Right lobe of liver (tissue), 6 donors: ENCODE results near the gene FAM174C. TPM values are rescaled to one million over a fixed set of nuclear protein-coding genes. Genes with fewer than 3 reads are reported as not detected.

Source experiments
- ATAC-seq, 4 donors: fragments of 200-7000 bp; cut with Tn5 transposase; one replicate each; pipeline ENCODE4 v1.9.1; 2020; ENCODE audit warnings: mild to moderate bottlenecking in 4 of 4, moderate library complexity in 4 of 4
- DNase-seq, 3 donors: peaks; one replicate each; pipeline ENCODE4 v3.0.0-alpha.2; 2020
- H3K27ac ChIP-seq, 3 donors: fragments of 200-600 bp; one replicate each; pipeline ENCODE4 v1.8.0; 2022
- H3K27me3 ChIP-seq, 2 donors: fragments of 200-600 bp; one replicate each; pipeline ENCODE4 v1.8.0; 2022
- H3K36me3 ChIP-seq, 4 donors: fragments of 200-600 bp; sonication (generic) in 1 of 4; one replicate each; pipeline versions ENCODE4 v1.5.1 to v1.8.0; 2017 to 2022; ENCODE audit warnings: control low read depth in 1 of 4
- H3K4me1 ChIP-seq, 4 donors: fragments of 200-600 bp; sonication (generic) in 1 of 4; one replicate each; pipeline versions ENCODE4 v1.5.1 to v1.8.0; 2017 to 2022; ENCODE audit warnings: control low read depth in 1 of 4
- H3K4me3 ChIP-seq, 3 donors: fragments of 200-600 bp; one replicate each; pipeline ENCODE4 v1.8.0; 2022
- H3K9me3 ChIP-seq, 4 donors: fragments of 200-600 bp; sonication (generic) in 1 of 4; one replicate each; pipeline versions ENCODE4 v1.5.1 to v1.8.0; 2017 to 2022; ENCODE audit warnings: control low read depth in 1 of 4
- POLR2A ChIP-seq: fragments of 450-650 bp; IDR thresholded peaks from one replicate; pipeline ENCODE4 v1.6.1; 2017; ENCODE audit warnings: antibody characterized with exemption, mild to moderate bottlenecking
- WGBS: methylation state at CpG from one replicate; pipeline ENCODE4 v1.1.6; 2018; ENCODE audit warnings: low coverage, low lambda C conversion rate; ENCODE audit not compliant: insufficient coverage; ENCODE audit errors: missing lambda C conversion rate; 5-methylcytosine and 5-hydroxymethylcytosine counted together
- intact Hi-C, 2 donors: fragments of 100-400 bp; cut with DNase I; formaldehyde crosslinking; loops; one replicate each; pipeline versions ENCODE4 v1.11.2 to v1.14.1; 2022
- total RNA-seq, 6 experiments: library from RNA; depleted of rRNA in 2 of 6; stranded (reverse); fragments of >200 nt in 2 of 6; fragmentation: NEBNext Ultra II Directional in 3 of 6; extraction: Animal tissue kit (Norgen Biotek cat#: 25700) in 3 of 6; gene quantifications; one replicate each; pipeline versions ENCODE4 v1.1.0 to v1.2.4, GENCODE V29; 2016 to 2023
- TF ChIP-seq, protein P1 (sequence below), 4 donors: fragments of 200-600 bp in 3 of 4; fragments of 450-650 bp in 1 of 4; IDR thresholded peaks; one replicate each; pipeline versions ENCODE4 v1.5.1 to v1.8.0; 2016 to 2022; ENCODE audit warnings: antibody characterized with exemption in 4 of 4, mild to moderate bottlenecking in 2 of 4
- donor health status: DM: no; HTN: yes; CAD: no.
- donor health status: DM: no; HTN: no; CAD: no.
- donor health status: DM: no; HTN: no; CAD: no.
- donor health status: DM: no; HTN: yes; CAD: no.
- donor health status: DM: no; HTN: yes; CAD: no.

The FAM174C gene
- total RNA-seq, 6 experiments from 2014 or later, result 34.0 to 103 (median 43.8) TPM

DNA sequence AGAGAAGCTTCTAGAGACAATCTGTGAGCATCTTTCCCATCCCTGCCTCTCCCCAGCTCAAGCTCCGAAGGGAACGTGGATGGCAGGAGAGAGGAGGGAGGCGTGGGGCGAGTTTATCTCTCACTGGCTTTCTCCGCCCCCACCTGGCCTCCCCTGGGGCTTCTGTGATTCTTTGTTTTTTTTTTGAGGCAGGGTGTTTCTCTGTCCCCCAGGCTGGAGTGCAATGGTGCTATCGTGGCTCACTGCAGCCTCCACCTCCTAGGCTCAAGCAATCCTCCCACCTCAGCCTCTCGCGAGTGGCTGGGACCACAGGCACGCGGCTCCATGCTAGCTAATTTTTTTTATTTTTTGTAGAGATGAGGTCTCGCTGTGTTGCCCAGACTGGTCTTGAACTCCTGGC is 33.4 kb downstream of the FAM174C start:
- DNase-seq (no peak), ATAC-seq (no peak)
- intact Hi-C loops, result no loop called here
- no peaks in the 10 kb centered on the region for H3K9me3 ChIP-seq
- WGBS, result 65% methylated on average over 2 of the region's 11 CpGs
- no peaks in the 10 kb centered on the region for H3K27me3 ChIP-seq
- H3K4me1 ChIP-seq, result peaks cover 0 to 12% (median 5%) of the 10 kb centered on the region in 4 donors
- H3K4me3 ChIP-seq, result no peak overlapping the region
- no peak overlapping the region for H3K27ac ChIP-seq
- H3K36me3 ChIP-seq, result no peaks in the 10 kb centered on the region
- TF ChIP-seq, protein P1, sequence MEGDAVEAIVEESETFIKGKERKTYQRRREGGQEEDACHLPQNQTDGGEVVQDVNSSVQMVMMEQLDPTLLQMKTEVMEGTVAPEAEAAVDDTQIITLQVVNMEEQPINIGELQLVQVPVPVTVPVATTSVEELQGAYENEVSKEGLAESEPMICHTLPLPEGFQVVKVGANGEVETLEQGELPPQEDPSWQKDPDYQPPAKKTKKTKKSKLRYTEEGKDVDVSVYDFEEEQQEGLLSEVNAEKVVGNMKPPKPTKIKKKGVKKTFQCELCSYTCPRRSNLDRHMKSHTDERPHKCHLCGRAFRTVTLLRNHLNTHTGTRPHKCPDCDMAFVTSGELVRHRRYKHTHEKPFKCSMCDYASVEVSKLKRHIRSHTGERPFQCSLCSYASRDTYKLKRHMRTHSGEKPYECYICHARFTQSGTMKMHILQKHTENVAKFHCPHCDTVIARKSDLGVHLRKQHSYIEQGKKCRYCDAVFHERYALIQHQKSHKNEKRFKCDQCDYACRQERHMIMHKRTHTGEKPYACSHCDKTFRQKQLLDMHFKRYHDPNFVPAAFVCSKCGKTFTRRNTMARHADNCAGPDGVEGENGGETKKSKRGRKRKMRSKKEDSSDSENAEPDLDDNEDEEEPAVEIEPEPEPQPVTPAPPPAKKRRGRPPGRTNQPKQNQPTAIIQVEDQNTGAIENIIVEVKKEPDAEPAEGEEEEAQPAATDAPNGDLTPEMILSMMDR (IDR thresholded peaks at IDR 0.05), result no peak
- no peak for TF ChIP-seq POLR2A

- no peaks in the 10 kb centered on the region for H3K27me3 ChIP-seq
- H3K36me3 ChIP-seq, result no peaks in the 10 kb centered on the region
- no peak overlapping the region for H3K4me3 ChIP-seq
- H3K27ac ChIP-seq, result no peak overlapping the region
- TF ChIP-seq POLR2A, result no peak
- TF ChIP-seq, protein P1 (IDR thresholded peaks at IDR 0.05), result no peak
- H3K9me3 ChIP-seq, result no peaks in the 10 kb centered on the region
- intact Hi-C loops, result no loop called here
- 76% methylated on average over 13 of the region's 28 CpGs for WGBS
- DNase-seq (peak in 1 of 3 donors; percentile 13), ATAC-seq (no peak)
- H3K4me1 ChIP-seq, result no peaks in the 10 kb centered on the region
Observed at GRCh38 chr19:1309977-1310852, 34.9 kb downstream of the FAM174C start.

DNA sequence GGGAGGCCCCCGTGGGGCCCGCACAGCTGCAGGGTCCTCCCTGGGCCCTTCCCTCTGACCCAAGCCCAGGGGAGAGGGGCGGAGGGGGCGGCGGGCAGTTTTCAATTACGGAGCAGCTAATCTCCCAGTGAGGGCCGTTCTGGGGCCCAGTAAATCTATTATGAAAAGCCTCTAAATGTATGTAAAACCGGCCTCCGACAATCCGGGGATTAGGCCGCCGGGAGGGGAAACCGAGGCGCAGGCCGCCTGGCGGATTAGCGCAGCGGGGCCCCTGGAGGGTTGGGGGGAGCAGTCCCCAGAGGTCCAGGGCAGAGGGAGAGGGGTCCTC is 35.5 kb downstream of the FAM174C start:
- no peak overlapping the region for H3K27ac ChIP-seq
- H3K4me1 ChIP-seq, result peaks cover 0 to 4% (median 0%) of the 10 kb centered on the region in 4 donors
- no peak overlapping the region for H3K4me3 ChIP-seq
- DNase-seq (no peak), ATAC-seq (no peak)
- H3K27me3 ChIP-seq, result no peaks in the 10 kb centered on the region
- H3K9me3 ChIP-seq, result no peaks in the 10 kb centered on the region
- intact Hi-C loops, result no loop called here
- H3K36me3 ChIP-seq, result no peaks in the 10 kb centered on the region
- WGBS, result 96% methylated on average over 8 of the region's 18 CpGs
- TF ChIP-seq, protein P1 (IDR thresholded peaks at IDR 0.05), result no peak
- no peak for TF ChIP-seq POLR2A

DNA sequence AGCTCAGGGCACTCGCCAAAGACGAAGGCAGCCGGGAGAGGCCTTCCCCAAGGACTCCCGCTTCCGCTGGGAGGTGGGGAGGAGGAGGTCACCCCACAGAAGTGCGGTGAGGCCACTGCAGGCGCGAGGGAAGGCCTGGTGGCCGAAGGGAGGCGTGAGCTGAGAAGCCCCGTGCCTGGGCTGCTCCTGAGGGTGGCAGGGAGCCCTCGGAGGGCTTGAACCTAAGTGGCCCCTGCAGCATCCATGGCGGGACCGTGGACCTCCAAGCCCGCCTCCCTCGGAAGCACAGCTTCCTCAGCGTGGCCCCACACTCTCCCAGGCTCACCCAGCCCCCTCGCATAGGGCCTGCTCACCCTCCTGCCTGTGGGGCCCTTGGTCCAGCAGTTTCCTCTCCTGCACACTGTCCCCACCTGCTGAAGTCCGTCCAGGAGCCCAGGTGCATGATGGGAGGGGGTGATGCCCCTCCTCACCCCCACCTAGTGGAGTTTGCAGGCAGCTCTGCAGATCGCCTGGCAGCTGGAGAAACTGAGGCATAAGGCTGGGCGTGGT is 36.3 kb downstream of the FAM174C start:
- 79% methylated on average over 5 of the region's 21 CpGs for WGBS
- intact Hi-C loops, result no loop called here
- ATAC-seq (no peak), DNase-seq (peak in 1 of 3 donors; percentile 11)
- no peaks in the 10 kb centered on the region for H3K36me3 ChIP-seq
- TF ChIP-seq POLR2A, result no peak
- TF ChIP-seq, protein P1 (IDR thresholded peaks at IDR 0.05), result no peak
- no peak overlapping the region for H3K27ac ChIP-seq
- no peaks in the 10 kb centered on the region for H3K27me3 ChIP-seq
- no peaks in the 10 kb centered on the region for H3K9me3 ChIP-seq
- H3K4me1 ChIP-seq, result peaks cover 0 to 7% (median 0%) of the 10 kb centered on the region in 4 donors
- H3K4me3 ChIP-seq, result no peak overlapping the region
